GM20431 (cell line): ENCODE results near the gene SHANK3.

Experiments
- in situ Hi-C: fragments of 300-500 bp; cut with MseI, MboI; formaldehyde crosslinking; loops from one replicate; pipeline ENCODE4 v1.15.0; 2020; ENCODE audit warnings: low sequenced_read_pairs; ENCODE audit not compliant: unreplicated experiment

The SHANK3 gene

DNA sequence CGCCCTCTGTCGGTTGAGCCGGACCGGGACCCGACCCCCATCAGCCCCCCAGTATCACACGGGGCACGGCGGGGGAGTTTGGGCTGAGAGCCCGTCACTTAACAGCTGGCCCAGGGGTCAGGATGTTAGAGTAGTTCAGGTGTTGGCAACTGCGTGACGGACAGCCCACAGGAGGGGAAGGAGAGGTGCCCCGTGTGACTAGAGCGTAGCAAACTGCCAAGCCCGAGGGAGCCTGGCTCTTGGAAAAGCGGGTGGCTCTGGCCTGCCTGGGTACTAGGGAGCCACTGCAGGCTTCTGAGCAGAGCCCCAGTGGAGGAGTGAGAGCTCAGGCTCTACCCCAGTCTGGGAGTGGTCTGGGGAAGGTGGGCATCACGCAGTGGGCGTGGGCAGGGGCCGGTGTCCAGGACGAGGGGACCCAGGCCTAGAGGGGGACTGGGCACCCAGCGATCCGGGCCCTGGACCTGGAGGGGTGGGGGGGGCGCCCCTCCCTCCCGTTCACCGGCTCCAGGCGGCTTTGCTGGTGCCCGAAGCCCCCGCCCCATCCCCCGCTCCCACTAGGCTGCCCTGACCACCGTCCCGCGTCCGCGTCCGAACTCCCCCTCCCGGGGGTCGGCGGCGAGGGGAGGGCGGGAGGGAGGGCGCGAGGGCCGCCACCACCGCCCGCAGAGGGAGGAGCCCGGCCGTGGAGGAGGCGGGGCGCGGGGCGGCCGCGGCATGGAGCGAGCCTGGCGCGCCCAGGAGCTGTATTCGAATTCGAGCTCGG lies 24.4 kb downstream of the SHANK3 start:
- in situ Hi-C loops = no loop called here

DNA sequence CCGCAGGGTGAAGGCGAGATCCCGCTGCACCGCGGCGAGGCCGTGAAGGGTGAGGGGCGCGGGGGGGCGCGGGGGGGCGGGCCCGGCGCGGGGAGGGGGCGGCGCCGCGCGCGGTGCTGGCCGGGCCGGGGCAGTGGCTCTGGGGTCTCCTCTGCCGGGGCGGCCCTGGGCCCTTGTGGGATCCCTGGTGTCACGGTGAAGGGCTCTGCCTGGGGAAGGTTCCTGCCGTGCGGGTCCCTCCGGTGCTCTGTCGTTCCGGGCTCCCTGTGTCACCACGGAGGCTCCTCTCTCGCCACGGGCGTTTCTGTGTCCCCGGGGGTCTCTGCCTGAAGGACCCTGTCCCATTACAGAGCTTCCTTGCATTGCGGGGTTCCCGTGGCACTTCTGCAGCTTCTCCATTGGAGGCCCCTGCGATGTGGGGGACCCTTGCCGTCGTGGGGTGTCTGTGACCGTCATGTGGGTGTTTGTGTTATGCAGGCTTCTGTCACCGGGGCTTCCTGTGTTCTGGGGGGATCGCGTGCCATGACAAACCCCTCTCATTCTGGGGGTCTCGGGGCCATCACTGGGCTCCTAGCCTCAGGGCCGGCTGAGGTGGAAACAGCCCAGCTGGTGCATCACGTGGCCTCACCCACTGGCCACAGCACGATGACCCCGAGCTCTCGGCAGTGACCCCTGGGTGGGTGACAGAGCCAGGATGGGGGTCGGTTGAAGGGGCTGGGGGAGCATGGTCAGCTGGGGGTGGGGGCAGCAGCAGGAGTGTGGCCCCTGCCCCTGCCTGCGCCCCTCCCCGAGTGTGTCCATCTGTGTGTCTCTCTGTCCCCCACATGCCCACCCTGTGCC lies 25.3 kb downstream of the SHANK3 start:
- in situ Hi-C loops = no loop called here

DNA sequence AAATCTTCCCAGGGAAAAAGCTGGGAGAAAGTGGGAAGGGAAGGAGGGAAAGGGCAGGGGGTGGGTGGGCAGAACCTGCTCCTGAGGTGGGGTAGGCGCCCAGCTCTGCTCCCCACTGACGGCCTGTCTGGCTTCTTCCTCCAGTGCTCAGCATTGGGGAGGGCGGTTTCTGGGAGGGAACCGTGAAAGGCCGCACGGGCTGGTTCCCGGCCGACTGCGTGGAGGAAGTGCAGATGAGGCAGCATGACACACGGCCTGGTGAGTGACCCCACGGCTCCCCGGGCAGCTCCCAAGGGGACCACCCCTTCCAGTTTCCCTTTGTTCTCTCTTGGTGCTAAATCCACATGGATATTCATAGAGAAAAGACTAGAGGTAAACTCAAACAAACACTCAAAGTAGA lies 25.9 kb downstream of the SHANK3 start:
- in situ Hi-C loops = no loop called here

GRCh38 chr22:50699001-50699755 lies 26.6 kb downstream of the SHANK3 start:
- in situ Hi-C loops = no loop called here

DNA sequence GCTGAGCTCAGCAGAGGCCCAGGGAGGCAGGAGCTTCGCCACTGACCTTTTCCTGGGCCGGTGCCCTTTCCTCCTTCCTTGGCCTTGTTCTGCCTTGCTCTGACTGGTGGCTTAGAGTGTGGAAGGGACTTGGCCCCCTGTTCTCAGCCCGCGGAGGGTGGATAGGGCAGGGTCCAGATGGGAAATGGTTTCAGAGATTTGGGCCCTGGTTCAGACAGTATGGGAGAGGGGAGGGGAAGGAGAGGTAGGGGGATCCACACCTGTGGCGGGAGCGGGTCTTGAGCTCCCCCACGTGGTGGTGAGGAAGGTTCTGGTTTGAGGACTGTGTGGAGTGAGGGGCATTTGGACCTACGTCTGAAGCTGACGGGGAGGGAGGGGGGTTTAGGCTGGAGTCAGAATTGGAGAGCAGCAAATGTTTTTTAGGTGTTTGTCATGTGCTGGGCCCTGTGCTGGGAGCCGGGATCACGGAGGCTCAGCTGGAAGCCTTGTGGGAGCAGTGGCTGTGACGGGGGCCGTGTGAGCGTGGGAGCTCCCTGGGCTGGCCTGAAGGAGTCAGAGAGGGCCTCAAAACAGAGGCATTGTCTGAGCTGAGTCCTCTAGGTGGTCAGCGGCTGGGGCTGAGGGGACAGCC lies 27.2 kb downstream of the SHANK3 start:
- in situ Hi-C loops = no loop called here

DNA sequence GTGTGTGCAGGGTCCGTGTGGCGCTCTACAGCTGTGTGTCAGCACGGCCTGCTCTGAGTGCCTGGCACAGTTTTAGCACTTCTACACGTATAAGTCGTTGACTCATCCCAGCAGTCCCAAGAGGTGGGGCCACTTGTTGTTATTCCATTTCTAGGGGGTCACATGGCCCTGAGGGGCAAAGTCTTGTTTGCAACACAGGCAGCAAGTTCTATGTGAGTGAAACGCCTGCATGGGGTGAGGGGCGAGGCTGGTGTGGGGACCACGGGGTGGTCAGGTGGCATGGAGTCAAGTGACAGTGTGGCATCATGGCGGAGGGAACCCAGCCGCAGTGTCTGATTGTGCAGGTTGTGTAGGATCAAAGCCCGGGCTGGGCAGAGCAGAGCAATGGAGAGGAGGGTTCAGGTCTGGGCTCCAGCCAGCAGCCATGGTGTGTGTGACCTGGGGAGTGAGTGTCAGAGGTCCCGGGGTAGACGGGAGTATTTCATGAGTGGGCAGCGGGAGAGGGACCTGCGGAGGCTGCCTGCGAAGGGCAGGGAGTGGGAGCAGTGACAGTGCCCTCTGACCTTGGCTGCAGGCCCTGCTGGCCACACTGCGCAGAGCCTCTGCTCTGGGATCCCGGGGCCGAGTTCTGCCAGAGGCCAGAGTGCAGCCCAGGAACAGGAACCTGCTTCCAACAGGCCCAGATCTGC lies 27.9 kb downstream of the SHANK3 start:
- in situ Hi-C loops = no loop called here

GRCh38 chr22:50701076-50701419 lies 28.4 kb downstream of the SHANK3 start:
- in situ Hi-C loops = no loop called here

DNA sequence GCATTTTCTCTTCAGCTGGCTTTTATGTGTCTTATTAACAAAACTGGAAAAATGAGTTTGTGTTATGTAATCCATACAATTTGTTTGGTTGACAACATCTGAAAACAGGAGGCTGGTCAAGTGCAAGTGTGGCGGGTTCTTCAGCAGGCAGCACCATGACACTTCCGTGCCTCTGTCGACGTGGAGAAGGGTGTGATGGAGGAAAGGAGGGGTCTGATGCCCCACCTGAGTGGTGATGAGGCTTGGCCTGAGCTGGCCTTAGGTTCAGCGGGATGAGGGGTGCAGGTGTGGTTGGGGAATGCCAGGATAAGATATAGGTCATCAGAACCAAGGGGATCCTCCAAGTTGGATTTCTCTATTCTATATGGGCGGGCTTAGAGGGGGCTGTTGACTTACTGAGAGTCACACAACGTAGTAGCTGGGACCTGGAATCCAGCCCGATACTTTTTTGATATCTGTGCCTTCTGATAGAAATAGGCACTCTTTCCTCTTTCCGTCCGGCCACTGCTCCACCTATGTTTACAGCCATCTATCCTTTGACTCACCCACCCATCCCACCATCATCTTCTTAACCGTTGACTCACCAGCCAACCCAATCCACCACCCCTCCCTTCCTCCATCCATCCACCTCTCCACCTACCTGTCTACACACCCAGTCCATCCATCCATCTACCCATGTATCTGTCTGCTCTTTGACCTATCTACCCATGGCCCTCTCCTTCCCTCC lies 29.0 kb downstream of the SHANK3 start:
- in situ Hi-C loops = no loop called here

GRCh38 chr22:50702261-50702671 lies 29.6 kb downstream of the SHANK3 start:
- in situ Hi-C loops = no loop called here

- in situ Hi-C loops = no loop called here
Observed at GRCh38 chr22:50702821-50703725, 30.4 kb downstream of the SHANK3 start.

DNA sequence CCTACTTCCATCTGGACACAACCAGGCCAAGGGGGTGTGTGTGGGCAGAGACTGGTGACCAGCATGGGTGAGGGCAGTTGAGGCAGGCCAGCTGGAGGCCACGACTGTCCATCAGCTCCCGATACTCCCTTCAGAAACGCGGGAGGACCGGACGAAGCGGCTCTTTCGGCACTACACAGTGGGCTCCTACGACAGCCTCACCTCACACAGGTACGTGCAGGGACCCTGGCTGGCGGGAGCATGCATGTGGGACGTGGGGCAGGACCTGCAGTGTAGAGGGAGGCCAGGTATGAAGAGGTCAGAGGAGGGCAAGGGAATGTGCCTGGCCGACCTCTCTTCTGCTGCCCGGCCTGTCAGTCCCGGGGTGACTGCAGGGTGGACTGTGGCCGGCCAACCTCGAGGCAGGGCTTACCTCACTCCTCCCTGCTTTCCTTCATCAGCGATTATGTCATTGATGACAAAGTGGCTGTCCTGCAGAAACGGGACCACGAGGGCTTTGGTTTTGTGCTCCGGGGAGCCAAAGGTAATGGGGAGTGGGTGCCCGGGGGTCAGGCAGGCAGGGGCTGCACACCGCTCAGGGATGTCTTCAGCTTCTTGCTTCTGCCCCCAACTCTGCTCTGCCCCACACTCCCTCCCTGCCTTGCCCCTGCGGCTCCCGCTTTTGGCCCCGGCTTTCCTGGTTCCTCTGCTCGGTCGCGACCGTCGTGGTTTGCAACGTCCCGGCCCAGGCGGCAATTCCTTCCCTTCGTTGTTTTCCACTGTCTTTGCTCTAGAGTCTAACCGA lies 31.3 kb downstream of the SHANK3 start:
- in situ Hi-C loops = no loop called here

GRCh38 chr22:50704510-50705218 lies 32.0 kb downstream of the SHANK3 start:
- in situ Hi-C loops = no loop called here

GRCh38 chr22:50705219-50705691 lies 32.6 kb downstream of the SHANK3 start:
- in situ Hi-C loops = no loop called here

- in situ Hi-C loops = no loop called here
Observed at GRCh38 chr22:50705851-50706351, 33.3 kb downstream of the SHANK3 start.

DNA sequence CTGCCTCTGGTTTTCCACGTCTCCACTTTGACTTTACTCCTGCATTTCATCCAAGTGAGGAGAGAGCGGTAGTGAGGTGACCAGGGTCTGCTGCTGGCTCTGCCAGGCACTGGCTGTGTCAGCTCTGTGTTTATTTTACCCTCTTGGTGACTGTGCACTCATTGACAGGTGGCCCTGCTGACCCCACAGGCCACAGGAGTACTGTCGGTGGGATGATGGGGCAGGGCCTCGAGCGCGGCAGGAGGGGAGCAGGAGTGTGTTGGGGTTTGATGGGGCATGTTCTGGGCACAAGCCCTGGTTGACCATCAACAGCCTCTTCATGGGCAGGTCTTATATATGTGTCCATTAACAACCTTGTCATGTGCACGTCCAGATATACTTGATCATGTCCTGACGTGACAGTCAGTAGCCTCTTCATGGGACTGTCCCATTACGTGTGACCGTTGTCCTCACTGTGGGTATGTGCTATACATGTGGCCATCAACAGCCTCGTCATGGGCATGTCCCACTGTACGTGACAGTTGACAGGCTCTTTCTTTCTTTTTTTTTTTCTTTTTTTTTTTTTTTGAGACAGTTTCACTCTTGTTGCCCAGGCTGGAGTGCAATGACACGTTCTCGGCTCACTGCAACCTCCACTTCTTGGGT lies 34.0 kb downstream of the SHANK3 start:
- in situ Hi-C loops = no loop called here

DNA sequence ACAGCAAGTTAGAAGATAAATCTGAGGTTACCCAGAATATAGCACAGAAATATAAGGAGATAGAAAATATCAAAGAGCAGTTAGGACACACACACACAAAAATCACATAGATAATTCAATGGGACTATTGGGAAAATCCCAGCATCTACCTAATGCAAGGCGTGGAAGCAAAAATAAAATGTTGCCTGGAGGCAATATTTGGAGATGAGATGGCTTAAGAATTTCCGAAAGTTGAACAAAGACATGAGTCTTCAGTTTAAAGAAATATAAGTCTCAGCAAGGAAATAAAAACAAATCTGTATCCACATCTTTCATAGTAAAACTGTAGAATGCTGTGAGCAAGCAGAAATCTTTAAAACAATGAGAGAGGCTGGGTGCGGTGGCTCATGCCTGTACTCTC lies 35.9 kb downstream of the SHANK3 start:
- in situ Hi-C loops = no loop called here
